GM12801 (cell line): Measurements from ENCODE around the gene GPR61.

ENCODE experiments used
- TF ChIP-seq, protein P1 (sequence below): IDR thresholded peaks from one replicate; pipeline ENCODE4 v1.5.1; 2011; ENCODE audit warnings: control low read depth; ENCODE audit not compliant: insufficient read length; ENCODE audit errors: extremely low read depth

The GPR61 gene

DNA sequence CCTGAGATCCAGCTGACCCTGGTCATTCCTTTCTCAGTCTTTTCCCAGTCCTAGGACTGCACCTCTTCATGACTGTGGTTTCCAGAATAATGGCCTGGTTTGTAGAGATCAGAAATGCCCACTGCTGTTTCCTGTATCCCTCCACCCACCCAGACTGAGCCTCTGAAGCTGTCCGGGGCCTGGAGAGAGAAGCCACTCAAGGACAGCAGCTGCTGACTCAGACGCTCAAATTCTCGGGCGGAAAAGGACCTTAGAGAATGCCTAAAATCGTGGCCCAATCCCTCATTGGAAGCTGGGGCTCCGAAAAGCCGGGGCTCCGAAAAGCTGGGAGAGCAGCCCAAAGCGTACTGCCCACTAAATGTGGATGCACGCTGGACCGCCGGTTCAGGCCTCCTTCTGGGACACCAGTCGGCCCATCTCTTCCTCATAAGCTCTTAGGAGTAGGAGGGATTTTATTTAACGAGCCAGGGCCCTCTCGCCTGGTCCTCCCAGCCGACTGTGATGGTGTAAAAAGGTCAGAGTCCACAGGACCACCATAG lies 7.8 kb upstream of the GPR61 start:
- TF ChIP-seq, protein P1, sequence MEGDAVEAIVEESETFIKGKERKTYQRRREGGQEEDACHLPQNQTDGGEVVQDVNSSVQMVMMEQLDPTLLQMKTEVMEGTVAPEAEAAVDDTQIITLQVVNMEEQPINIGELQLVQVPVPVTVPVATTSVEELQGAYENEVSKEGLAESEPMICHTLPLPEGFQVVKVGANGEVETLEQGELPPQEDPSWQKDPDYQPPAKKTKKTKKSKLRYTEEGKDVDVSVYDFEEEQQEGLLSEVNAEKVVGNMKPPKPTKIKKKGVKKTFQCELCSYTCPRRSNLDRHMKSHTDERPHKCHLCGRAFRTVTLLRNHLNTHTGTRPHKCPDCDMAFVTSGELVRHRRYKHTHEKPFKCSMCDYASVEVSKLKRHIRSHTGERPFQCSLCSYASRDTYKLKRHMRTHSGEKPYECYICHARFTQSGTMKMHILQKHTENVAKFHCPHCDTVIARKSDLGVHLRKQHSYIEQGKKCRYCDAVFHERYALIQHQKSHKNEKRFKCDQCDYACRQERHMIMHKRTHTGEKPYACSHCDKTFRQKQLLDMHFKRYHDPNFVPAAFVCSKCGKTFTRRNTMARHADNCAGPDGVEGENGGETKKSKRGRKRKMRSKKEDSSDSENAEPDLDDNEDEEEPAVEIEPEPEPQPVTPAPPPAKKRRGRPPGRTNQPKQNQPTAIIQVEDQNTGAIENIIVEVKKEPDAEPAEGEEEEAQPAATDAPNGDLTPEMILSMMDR, result no peak

DNA sequence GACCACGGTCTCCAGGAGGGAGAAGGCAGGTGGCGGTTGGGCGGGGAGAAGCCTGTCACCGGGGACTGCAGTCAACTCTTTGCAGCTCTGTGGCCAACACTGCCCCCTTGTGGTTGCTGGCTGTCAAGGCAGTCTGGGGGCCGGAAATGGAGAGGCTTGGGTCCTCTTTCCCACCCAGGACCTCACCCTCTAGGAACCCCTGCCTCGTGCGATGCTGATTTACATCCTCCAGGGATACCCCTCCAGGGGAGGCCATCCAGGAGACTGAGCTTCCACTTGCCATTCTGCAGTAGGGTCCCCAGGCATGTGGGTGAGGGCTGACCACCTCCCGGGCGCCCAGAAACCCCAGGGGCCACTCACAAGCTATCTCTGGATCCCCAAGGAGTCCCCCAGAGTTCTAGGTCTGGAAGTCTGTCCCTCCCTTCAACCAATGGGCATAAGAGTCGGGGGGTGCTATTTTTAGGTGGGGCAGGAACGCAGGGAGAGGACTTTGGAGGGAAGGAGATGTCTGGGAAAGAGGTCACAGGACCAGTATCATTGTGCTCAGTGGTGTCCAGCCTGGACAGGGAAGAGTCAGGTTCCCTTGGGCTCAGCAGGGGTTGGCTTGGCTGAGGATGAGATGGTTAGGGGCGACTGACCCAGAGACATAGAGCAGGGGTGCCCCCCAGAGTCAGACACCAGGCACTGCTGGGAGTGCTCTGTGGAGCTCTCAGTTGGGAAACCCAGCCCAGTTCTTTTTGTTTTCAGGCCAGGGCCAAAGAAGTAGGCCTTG lies 7.1 kb upstream of the GPR61 start:
- TF ChIP-seq, protein P1, result no peak

DNA sequence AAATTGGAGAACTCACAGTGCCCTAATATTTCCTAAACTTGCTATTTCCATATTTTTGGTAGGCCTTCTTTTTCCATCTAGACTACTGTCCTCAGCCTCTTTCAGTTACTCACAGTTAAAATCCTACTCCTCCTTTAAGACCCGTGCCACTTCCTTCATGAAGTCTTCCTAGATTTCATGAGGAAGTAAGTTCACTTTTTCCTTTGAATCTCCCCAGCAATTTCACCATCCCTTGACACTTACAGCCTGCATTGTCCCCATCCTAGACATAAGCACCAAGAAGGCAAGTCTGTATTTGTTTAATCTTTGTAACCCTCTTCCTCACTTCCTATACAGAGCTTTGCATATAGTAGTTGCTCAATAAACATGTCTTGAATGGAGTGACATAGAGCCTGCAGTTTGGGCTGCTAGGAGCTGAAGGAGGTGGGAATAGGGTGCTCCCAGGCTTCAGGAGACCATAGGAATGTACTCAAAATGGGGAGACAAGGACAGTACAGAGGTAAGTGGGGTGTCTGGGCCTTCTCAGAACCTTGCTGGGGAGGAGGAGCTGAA lies 5.3 kb upstream of the GPR61 start:
- TF ChIP-seq, protein P1, result no peak

DNA sequence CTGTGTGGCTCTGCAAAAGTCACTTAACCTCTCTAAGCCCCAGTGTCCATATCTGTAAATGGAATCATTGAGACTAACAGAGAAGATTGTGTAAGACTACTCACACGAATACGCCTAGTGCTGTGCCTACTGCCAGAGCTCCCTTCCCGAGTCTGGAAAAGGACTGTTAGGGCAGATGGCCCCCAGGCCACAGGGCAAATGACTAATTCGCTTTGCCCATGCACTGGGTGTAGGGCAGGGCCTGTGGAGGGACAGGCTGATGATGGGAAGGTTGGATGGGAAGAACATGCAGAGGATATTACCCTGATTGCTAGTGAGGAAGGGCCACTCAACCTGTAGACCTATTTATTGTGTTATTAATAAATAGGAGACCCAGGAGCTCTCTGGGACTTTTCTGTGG lies 4.2 kb upstream of the GPR61 start:
- TF ChIP-seq, protein P1, result no peak

DNA sequence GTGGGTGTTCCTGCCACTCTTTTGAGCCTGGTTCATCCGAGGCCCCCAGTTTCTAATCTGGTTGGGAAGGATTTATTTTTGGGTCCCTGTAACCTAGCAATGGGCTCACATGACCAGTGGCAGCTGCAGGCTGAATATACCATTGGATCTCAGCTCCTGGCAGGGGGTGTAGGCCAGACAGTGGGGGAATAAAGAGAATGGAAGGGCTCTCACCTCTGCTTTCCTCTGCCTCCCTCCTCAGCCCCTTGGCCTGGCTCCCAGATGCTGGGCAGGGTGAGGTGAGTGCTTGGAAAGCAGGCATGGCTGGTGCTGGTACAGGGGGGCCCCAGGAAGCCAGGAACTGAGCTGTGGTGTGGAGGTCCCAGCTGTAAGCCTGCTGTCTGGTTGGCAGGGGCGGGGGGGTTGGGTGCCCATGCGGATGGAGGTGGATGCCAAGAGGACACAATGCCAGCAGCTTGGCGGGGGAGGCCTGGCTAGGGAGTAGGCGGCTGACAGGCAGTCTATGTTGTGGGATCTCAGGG lies 3.6 kb upstream of the GPR61 start:
- TF ChIP-seq, protein P1, result no peak

DNA sequence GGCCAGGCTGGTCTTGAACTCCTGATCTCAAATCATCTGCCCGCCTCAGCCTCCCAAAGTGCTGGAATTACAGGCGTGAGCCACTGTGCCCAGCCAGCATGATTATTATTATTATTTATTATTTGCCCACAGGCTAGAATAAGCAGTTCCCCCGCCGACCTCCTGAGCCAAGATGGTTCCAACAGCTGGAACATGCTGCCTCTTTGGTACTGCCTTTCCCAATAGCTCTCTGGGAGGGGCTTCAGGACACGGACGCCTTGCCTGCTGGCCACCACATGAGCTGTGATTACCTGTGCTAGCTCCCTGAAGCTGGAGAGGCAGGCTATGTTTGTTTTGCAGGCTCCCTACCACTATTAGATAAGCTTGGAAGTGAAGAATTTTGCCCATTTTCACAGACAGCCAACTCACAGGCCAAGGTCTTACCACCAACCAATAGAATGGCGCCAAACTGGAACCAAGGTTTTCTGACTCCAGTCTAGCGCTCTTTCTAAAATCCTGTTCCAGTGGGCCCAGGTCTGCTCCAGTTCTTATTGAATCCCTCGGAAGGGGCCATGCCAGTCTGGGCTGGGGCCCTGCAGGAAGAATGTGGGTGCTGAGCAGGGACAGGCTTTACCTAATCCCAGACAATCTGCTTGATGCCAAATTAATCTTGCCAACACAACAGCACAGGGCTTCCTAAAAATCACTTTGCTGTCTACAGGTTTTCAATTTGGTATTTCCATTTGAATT lies 2.1 kb upstream of the GPR61 start:
- TF ChIP-seq, protein P1, result no peak
